Measurements from ENCODE around the gene EGR4.
A peak's percentile ranks its signal among the peaks of the same experiment; 100 is the strongest.

The EGR4 gene

GRCh38 chr2:73293534-73294171 lies at the start of gene EGR4:
Gene EGR4, minus strand, starts transcription at chr2:73293548. Its CDS starts 231 bp downstream, at chr2:73293317.
- DNase-seq = peak; percentile 74

GRCh38 chr2:73341039-73341438 lies 47.7 kb upstream of the EGR4 start:
- no peak for DNase-seq

GRCh38 chr2:73339201-73339600 lies 45.9 kb upstream of the EGR4 start:
- no peak for DNase-seq

- DNase-seq = no peak
These were observed 44.5 kb upstream of the EGR4 start for GRCh38 chr2:73337828-73338227.

GRCh38 chr2:73334620-73335019 lies 41.3 kb upstream of the EGR4 start:
- DNase-seq = no peak

- no peak for DNase-seq
These were observed 40.7 kb upstream of the EGR4 start for GRCh38 chr2:73334045-73334444.

GRCh38 chr2:73333564-73333963 lies 40.2 kb upstream of the EGR4 start:
- DNase-seq = no peak

- no peak for DNase-seq
These were observed 30.9 kb upstream of the EGR4 start for GRCh38 chr2:73324126-73324725.

GRCh38 chr2:73323551-73323950 lies 30.2 kb upstream of the EGR4 start:
- no peak for DNase-seq

- DNase-seq = no peak
These were observed 21.1 kb upstream of the EGR4 start for GRCh38 chr2:73314441-73314840.

GRCh38 chr2:73307720-73308119 lies 14.4 kb upstream of the EGR4 start:
- peak; percentile 38 for DNase-seq

GRCh38 chr2:73301636-73302035 lies 8.3 kb upstream of the EGR4 start:
- DNase-seq = no peak

- DNase-seq = no peak
These were observed 7.6 kb upstream of the EGR4 start for GRCh38 chr2:73300926-73301325.

- no peak for DNase-seq
These were observed 4.2 kb upstream of the EGR4 start for GRCh38 chr2:73297586-73297985.

- no peak for DNase-seq
These were observed 3.8 kb upstream of the EGR4 start for GRCh38 chr2:73297151-73297559.

GRCh38 chr2:73295751-73296400 lies 2.5 kb upstream of the EGR4 start:
- no peak for DNase-seq

- DNase-seq = no peak
These were observed 891 bp upstream of the EGR4 start for GRCh38 chr2:73294239-73294638.

- DNase-seq = no peak
These were observed 328 bp downstream of the EGR4 start for GRCh38 chr2:73292906-73293533.

GRCh38 chr2:73292316-73292905 lies 937 bp downstream of the EGR4 start:
- no peak for DNase-seq

GRCh38 chr2:73291461-73292315 lies 1.7 kb downstream of the EGR4 start:
- peak; percentile 21 for DNase-seq

- no peak for DNase-seq
These were observed 2.3 kb downstream of the EGR4 start for GRCh38 chr2:73291093-73291460.

GRCh38 chr2:73290049-73290839 lies 3.1 kb downstream of the EGR4 start:
- DNase-seq = peak; percentile 55

All from DMS79 treated with DMSO at 0.1 percent for 48 hours (cell line).